Muscle layer of colon (tissue), 2 donors: ENCODE data around the gene IZUMO2.
"Not testable (repeated sequence)": the region's sequence is repeated elsewhere in the genome, so short reads cannot be mapped to it uniquely, and the experiment has no call there.

Experiments used
- H3K27ac ChIP-seq: one replicate; pipeline ENCODE4 v1.7.0; 2013; ENCODE audit warnings: low read depth, mild to moderate bottlenecking, low read length, moderate library complexity
- H3K27me3 ChIP-seq, 2 donors: one replicate each; pipeline ENCODE4 v1.7.0; 2013; ENCODE audit warnings: low read length in 2 of 2, mild to moderate bottlenecking in 2 of 2; ENCODE audit not compliant: insufficient read depth in 2 of 2, control insufficient read depth in 1 of 2
- H3K36me3 ChIP-seq: one replicate; pipeline ENCODE4 v1.7.0; 2013; ENCODE audit warnings: mild to moderate bottlenecking, low read length; ENCODE audit not compliant: insufficient read depth
- H3K4me1 ChIP-seq: one replicate; pipeline ENCODE4 v1.7.0; 2013; ENCODE audit warnings: mild to moderate bottlenecking, low read length; ENCODE audit not compliant: insufficient read depth
- H3K4me3 ChIP-seq, 2 donors: one replicate each; pipeline ENCODE4 v1.7.0; 2013; ENCODE audit warnings: low read length in 2 of 2, low read depth in 1 of 2, mild to moderate bottlenecking in 1 of 2, moderate library complexity in 1 of 2
- H3K9ac ChIP-seq: one replicate; pipeline ENCODE4 v1.7.0; 2013; ENCODE audit warnings: low read length
- H3K9me3 ChIP-seq: one replicate; pipeline ENCODE4 v1.7.0; 2013; ENCODE audit warnings: mild to moderate bottlenecking, low read length
- donor health status: abdominal sarcoma.
- donor health status: Adenocarcinoma of cecum.

The IZUMO2 gene

GRCh38 chr19:50134777-50135719, 28.0 kb downstream of the IZUMO2 start:
- H3K27ac ChIP-seq, H3K36me3 ChIP-seq, H3K4me3 ChIP-seq, H3K9ac ChIP-seq, H3K4me1 ChIP-seq, H3K9me3 ChIP-seq: not testable (repeated sequence)
- H3K27me3 ChIP-seq: peaks cover 5 to 12% of the 10 kb centered on the region in 2 donors

GRCh38 chr19:50133518-50134492, 29.3 kb downstream of the IZUMO2 start:
- not testable (repeated sequence) for H3K4me1 ChIP-seq, H3K4me3 ChIP-seq, H3K27ac ChIP-seq, H3K9me3 ChIP-seq, H3K9ac ChIP-seq, H3K36me3 ChIP-seq
- peaks cover 5 to 12% of the 10 kb centered on the region in 2 donors for H3K27me3 ChIP-seq

GRCh38 chr19:50104012-50104411, 59.1 kb downstream of the IZUMO2 start:
- H3K27ac ChIP-seq, H3K27me3 ChIP-seq, H3K4me1 ChIP-seq, H3K9ac ChIP-seq, H3K36me3 ChIP-seq, H3K4me3 ChIP-seq, H3K9me3 ChIP-seq: not testable (repeated sequence)

- H3K4me1 ChIP-seq, H3K9ac ChIP-seq, H3K36me3 ChIP-seq, H3K27ac ChIP-seq, H3K27me3 ChIP-seq, H3K4me3 ChIP-seq, H3K9me3 ChIP-seq: not testable (repeated sequence)
Measured at GRCh38 chr19:50103405-50103804, 59.7 kb downstream of the IZUMO2 start.
